H1 (cell line): Measurements from ENCODE around the gene SEL1L3. TPM values are rescaled to one million over a fixed set of nuclear protein-coding genes. Genes with fewer than 3 reads are reported as not detected.

ENCODE experiments used
- CTCF ChIA-PET: fragments of 300-600 bp; sonication (Branson Sonifier 250); formaldehyde crosslinking; loops from one replicate; lab custom pipeline; 2021; ENCODE audit not compliant: partially characterized antibody; lab: Charles Lee
- POLR2A ChIA-PET: fragments of 300-600 bp; sonication (Branson Sonifier 250); formaldehyde crosslinking; loops from one replicate; lab custom pipeline; 2021; ENCODE audit warnings: inconsistent platforms; ENCODE audit not compliant: partially characterized antibody; lab: Charles Lee
- DNase-seq, 2 experiments: peaks; one replicate each; pipeline versions ENCODE4 v3.0.0 to v3.0.0-alpha.2; 2010 to 2022; ENCODE audit warnings: low spot score in 2 of 2, low read depth in 1 of 2, mixed read lengths in 1 of 2
- FAIRE-seq: peaks from 2 replicates; lab custom pipeline; 2011; peaks lifted over from hg19 to GRCh38; lab: Jason Lieb, UNC
- H2AFZ ChIP-seq: 2 replicates; pipeline ENCODE4 v1.8.1; 2012; ENCODE audit warnings: low read length, inconsistent platforms
- H2AK5ac ChIP-seq: 2 replicates; pipeline ENCODE4 v1.6.1; 2013; ENCODE audit warnings: low read depth, low read length
- H2BK120ac ChIP-seq: replicated peaks from 2 replicates; pipeline ENCODE3; 2013; ENCODE audit warnings: low read depth, low read length, inconsistent platforms
- H2BK12ac ChIP-seq: 2 replicates; pipeline ENCODE4 v1.6.1; 2013; ENCODE audit warnings: low read depth, low read length
- H2BK15ac ChIP-seq: 2 replicates; pipeline ENCODE4 v1.6.1; 2013; ENCODE audit warnings: low read length
- H2BK20ac ChIP-seq: 2 replicates; pipeline ENCODE4 v1.6.1; 2013; ENCODE audit warnings: low read length
- H2BK5ac ChIP-seq: 2 replicates; pipeline ENCODE4 v1.6.1; 2013; ENCODE audit warnings: low read depth, low read length
- H3K14ac ChIP-seq: 2 replicates; pipeline ENCODE4 v1.6.1; 2013; ENCODE audit warnings: inconsistent platforms; ENCODE audit not compliant: insufficient read length
- H3K18ac ChIP-seq: 2 replicates; pipeline ENCODE4 v1.6.1; 2013; ENCODE audit warnings: low read length; ENCODE audit errors: extremely low read depth
- H3K23ac ChIP-seq: 2 replicates; pipeline ENCODE4 v1.6.1; 2013; ENCODE audit warnings: inconsistent platforms; ENCODE audit not compliant: insufficient read length
- H3K23me2 ChIP-seq: 2 replicates; pipeline ENCODE4 v1.6.1; 2013; ENCODE audit warnings: low read depth, low read length
- H3K27ac ChIP-seq: 2 replicates; pipeline ENCODE4 v1.6.1; 2011; ENCODE audit warnings: low read depth, low read length, inconsistent platforms
- H3K27me3 ChIP-seq, 4 experiments: replicated peaks in 1 of 4; 1 replicate in 1 of 4; 2 replicates in 3 of 4; pipeline versions ENCODE4 v1.6.1 to v1.8.1; 2011 to 2013; ENCODE audit warnings: low read length in 3 of 4, mild to moderate bottlenecking in 3 of 4, inconsistent platforms in 2 of 4, mixed read lengths in 2 of 4, moderate library complexity in 1 of 4; ENCODE audit not compliant: control insufficient read depth in 3 of 4, insufficient read depth in 3 of 4; ENCODE audit errors: extremely low read depth in 1 of 4
- H3K36me3 ChIP-seq, 4 experiments: 2 replicates each; pipeline versions ENCODE4 v1.6.1 to v1.8.1; 2011 to 2013; ENCODE audit warnings: mild to moderate bottlenecking in 4 of 4, low read length in 3 of 4, moderate library complexity in 2 of 4, control low read depth in 1 of 4, inconsistent platforms in 1 of 4; ENCODE audit not compliant: insufficient read depth in 4 of 4, control insufficient read depth in 2 of 4
- H3K4ac ChIP-seq: replicated peaks from 2 replicates; pipeline ENCODE3; 2013; ENCODE audit warnings: low read length, low read depth, mixed read lengths, inconsistent platforms; ENCODE audit not compliant: insufficient read length
- H3K4me1 ChIP-seq, 4 experiments: replicated peaks in 1 of 4; 1 replicate in 1 of 4; 2 replicates in 3 of 4; pipeline versions ENCODE4 v1.6.1 to v1.8.1; 2011 to 2013; ENCODE audit warnings: low read length in 3 of 4, inconsistent platforms in 2 of 4, mixed read lengths in 1 of 4; ENCODE audit not compliant: insufficient read depth in 4 of 4, control insufficient read depth in 3 of 4
- H3K4me2 ChIP-seq, 2 experiments: 2 replicates each; pipeline versions ENCODE4 v1.6.1 to v1.8.1; 2011 to 2013; ENCODE audit warnings: low read depth in 2 of 2, low read length in 2 of 2, control low read depth in 1 of 2, inconsistent platforms in 1 of 2, mild to moderate bottlenecking in 1 of 2; ENCODE audit not compliant: insufficient read depth in 1 of 2
- H3K4me3 ChIP-seq, 4 experiments: fragments of 200-600, 300-600 bp in 1 of 4; sonication (generic), shearing (Covaris generic), sonication (Bioruptor Twin) in 1 of 4; 2 replicates each; pipeline versions ENCODE4 v1.5.1 to v1.8.1; 2011 to 2016; ENCODE audit warnings: low read length in 4 of 4, low read depth in 3 of 4, control low read depth in 2 of 4, inconsistent platforms in 2 of 4, mild to moderate bottlenecking in 2 of 4, mixed read lengths in 1 of 4, moderate library complexity in 1 of 4; ENCODE audit not compliant: insufficient read depth in 2 of 4; ENCODE audit errors: extremely low read depth in 1 of 4
- H3K56ac ChIP-seq: replicated peaks from 2 replicates; pipeline ENCODE3; 2013; ENCODE audit warnings: low read depth, mild to moderate bottlenecking, mixed read lengths, low read length, inconsistent platforms; ENCODE audit not compliant: insufficient read length
- H3K79me1 ChIP-seq: 2 replicates; pipeline ENCODE4 v1.6.1; 2013; ENCODE audit warnings: low read depth, low read length, control low read depth
- H3K79me2 ChIP-seq, 2 experiments: 2 replicates each; pipeline versions ENCODE4 v1.6.1 to v1.8.1; 2012 to 2013; ENCODE audit warnings: low read length in 2 of 2, mild to moderate bottlenecking in 2 of 2, inconsistent platforms in 1 of 2; ENCODE audit not compliant: insufficient read depth in 2 of 2, control insufficient read depth in 1 of 2
- H3K9ac ChIP-seq, 4 experiments: replicated peaks in 1 of 4; 1 replicate in 1 of 4; 2 replicates in 3 of 4; pipeline versions ENCODE4 v1.6.1 to v1.8.1; 2011 to 2013; ENCODE audit warnings: low read depth in 3 of 4, low read length in 3 of 4, control low read depth in 2 of 4, mild to moderate bottlenecking in 2 of 4, moderate library complexity in 2 of 4, inconsistent platforms in 1 of 4; ENCODE audit errors: extremely low read depth in 1 of 4
- H3K9me3 ChIP-seq, 2 experiments: 2 replicates each; pipeline versions ENCODE4 v1.6.1 to v1.8.1; 2012 to 2013; ENCODE audit warnings: mild to moderate bottlenecking in 2 of 2, moderate library complexity in 2 of 2, control low read depth in 1 of 2, inconsistent platforms in 1 of 2, low read depth in 1 of 2, low read length in 1 of 2, mixed read lengths in 1 of 2; ENCODE audit not compliant: insufficient read depth in 2 of 2
- H4K20me1 ChIP-seq, 2 experiments: replicated peaks in 1 of 2; 2 replicates each; pipeline versions ENCODE3 to v1.8.1; 2011 to 2013; ENCODE audit warnings: inconsistent platforms in 2 of 2, low read length in 2 of 2, mild to moderate bottlenecking in 1 of 2; ENCODE audit not compliant: insufficient read depth in 2 of 2, control insufficient read depth in 1 of 2
- H4K5ac ChIP-seq: 2 replicates; pipeline ENCODE4 v1.6.1; 2013; ENCODE audit warnings: low read length, low read depth, mixed read lengths, inconsistent platforms; ENCODE audit not compliant: insufficient read length
- H4K8ac ChIP-seq: 2 replicates; pipeline ENCODE4 v1.8.0; 2013; ENCODE audit warnings: mild to moderate bottlenecking, moderate library complexity, low read length, inconsistent platforms; ENCODE audit not compliant: insufficient read depth; ENCODE audit errors: extremely low read depth
- H4K91ac ChIP-seq: replicated peaks from 2 replicates; pipeline ENCODE3; 2013; ENCODE audit warnings: low read length, mixed read lengths, inconsistent platforms; ENCODE audit not compliant: insufficient read length
- CHD1 ChIP-seq: IDR thresholded peaks from 2 replicates; pipeline ENCODE4 v1.6.1; 2012; ENCODE audit warnings: low read depth, low read length, improper control_type of control experiment
- E2F6 ChIP-seq: IDR thresholded peaks from 2 replicates; pipeline ENCODE4 v1.6.1; 2012; ENCODE audit warnings: inconsistent platforms
- EZH2 ChIP-seq: fragments of 200-600 bp; sonication (generic); IDR thresholded peaks from 2 replicates; pipeline ENCODE4 v1.7.1; 2012; ENCODE audit warnings: low read depth, mild to moderate bottlenecking, moderate library complexity, low read length, inconsistent platforms; ENCODE audit not compliant: severe bottlenecking
- HDAC6 ChIP-seq: IDR thresholded peaks from one replicate; pipeline ENCODE4 v1.7.1; 2012; ENCODE audit warnings: low read depth, mild to moderate bottlenecking, inconsistent platforms, low read length, moderate library complexity
- NANOG ChIP-seq: IDR thresholded peaks from 2 replicates; pipeline ENCODE4 v1.6.1; 2011; ENCODE audit warnings: low read length, low read depth, mild to moderate bottlenecking, inconsistent platforms; ENCODE audit not compliant: insufficient read depth, poor library complexity, severe bottlenecking
- NRF1 ChIP-seq: IDR thresholded peaks from 2 replicates; pipeline ENCODE4 v1.6.1; 2011; ENCODE audit warnings: mild to moderate bottlenecking, low read depth, low read length, improper control_type of control experiment
- PHF8 ChIP-seq: fragments of 200-600 bp; sonication (generic); conservative IDR thresholded peaks from 2 replicates; pipeline ENCODE4 v1.7.1; 2012; ENCODE audit warnings: low read depth, mild to moderate bottlenecking, inconsistent platforms, low read length, moderate library complexity
- POU5F1 ChIP-seq: IDR thresholded peaks from 2 replicates; pipeline ENCODE4 v1.6.1; 2011; ENCODE audit warnings: low read depth, mild to moderate bottlenecking, low read length, moderate library complexity
- RBBP5 ChIP-seq: IDR thresholded peaks from 2 replicates; pipeline ENCODE4 v1.7.1; 2012; ENCODE audit warnings: low read depth, mild to moderate bottlenecking, inconsistent platforms, low read length, moderate library complexity, borderline replicate concordance
- SUZ12 ChIP-seq: fragments of 200-600 bp; sonication (generic); IDR thresholded peaks from 2 replicates; pipeline ENCODE4 v1.6.1; 2012; ENCODE audit warnings: mild to moderate bottlenecking, inconsistent platforms, low read length, moderate library complexity, mixed read lengths
- YY1 ChIP-seq: IDR thresholded peaks from 2 replicates; pipeline ENCODE4 v1.6.1; 2011; ENCODE audit warnings: low read depth, mild to moderate bottlenecking, low read length
- WGBS, 2 experiments: shearing (Covaris generic) in 1 of 2; methylation state at CpG; one replicate each; pipeline versions ENCODE4 v1.1.6 to v1.1.7; 2013 to 2015; ENCODE audit warnings: low lambda C conversion rate in 2 of 2, mixed read lengths in 2 of 2, inconsistent platforms in 1 of 2, low coverage in 1 of 2, missing lambda C conversion rate in 1 of 2; ENCODE audit not compliant: insufficient replicate concordance in 2 of 2, insufficient coverage in 1 of 2, insufficient read length in 1 of 2; ENCODE audit errors: extremely low coverage in 1 of 2, missing lambda C conversion rate in 1 of 2; 5-methylcytosine and 5-hydroxymethylcytosine counted together
- polyA plus RNA-seq, 7 experiments: library from polyadenylated mRNA; depleted of rRNA in 3 of 7; stranded (reverse) in 5 of 7; unstranded in 2 of 7; fragments of >200 nt in 5 of 7; fragments of 200-250 nt in 2 of 7; gene quantifications; 1 replicate in 5 of 7; 2 replicates in 1 of 7; 4 replicates in 1 of 7; pipeline versions ENCODE4 v1.2.1 to v1.2.3, GENCODE V29; 2011 to 2013; ENCODE audit warnings: missing spikeins in 2 of 7, mixed read lengths in 2 of 7
- total RNA-seq: library from RNA; stranded (reverse); fragmentation: NEBNext Ultra II Directional; extraction: Animal tissue kit (Norgen Biotek cat#: 25700); gene quantifications from 2 replicates; pipeline ENCODE4 v1.2.1, GENCODE V29; 2021
- TF ChIP-seq, protein P1 (sequence below): IDR thresholded peaks from 2 replicates; pipeline ENCODE4 v1.6.1; 2012; ENCODE audit warnings: low read length, inconsistent platforms

Gene SEL1L3
- total and polyA plus RNA-seq, 2 of the 8 experiments (the other 6 are each of a cell fraction or from before 2014, with no cell fraction given), result 18.2 to 54.0 TPM

GRCh38 chr4:25725870-25726269 lies 136.9 kb downstream of the SEL1L3 start:
- H4K91ac ChIP-seq, result no peak overlapping the region
- H3K23ac ChIP-seq, result no peak overlapping the region
- DNase-seq, result no peak
- H2BK120ac ChIP-seq, result no peak overlapping the region
- H4K8ac ChIP-seq, result no peak overlapping the region
- no peak overlapping the region for H3K4ac ChIP-seq
- H3K14ac ChIP-seq, result no peak overlapping the region
- no peaks in the 10 kb centered on the region for H3K4me1 ChIP-seq
- ChIA-PET CTCF (interaction anchor here (0.6 kb wide), 1 partner anchor 12 kb away, joined by 3 read pairs; no protein-coding TSS in a partner anchor), POLR2A (interaction anchor here (0.6 kb wide), 1 partner anchor 256 kb away, joined by 3 read pairs; no protein-coding TSS in a partner anchor)
- no peaks in the 10 kb centered on the region for H4K20me1 ChIP-seq
- no peak overlapping the region for H2BK12ac ChIP-seq
- H4K5ac ChIP-seq, result no peak overlapping the region
- no peak overlapping the region for H2BK5ac ChIP-seq
- H3K27me3 ChIP-seq, result no peaks in the 10 kb centered on the region
- no peak overlapping the region for H3K56ac ChIP-seq
- H3K79me1 ChIP-seq, result no peaks in the 10 kb centered on the region
- WGBS, 2 experiments, result 83% methylated on average over 7 of the region's 7 CpGs; no CpG with 5 or more reads in 1 of the 2 experiments
- H3K23me2 ChIP-seq, result no peaks in the 10 kb centered on the region
- no peak overlapping the region for H3K27ac ChIP-seq
- FAIRE-seq, result no peak
- no peak overlapping the region for H2AK5ac ChIP-seq
- no peak overlapping the region for H2AFZ ChIP-seq
- H3K9me3 ChIP-seq, result no peaks in the 10 kb centered on the region
- no peak overlapping the region for H3K4me3 ChIP-seq
- H3K79me2 ChIP-seq, result no peaks in the 10 kb centered on the region
- no peaks in the 10 kb centered on the region for H3K36me3 ChIP-seq
- H2BK20ac ChIP-seq, result no peak overlapping the region
- no peak overlapping the region for H3K18ac ChIP-seq
- H3K9ac ChIP-seq, result no peak overlapping the region
- H2BK15ac ChIP-seq, result no peak overlapping the region
- H3K4me2 ChIP-seq, result no peak overlapping the region
- TF ChIP-seq NANOG (no peak), EZH2 (no peak), HDAC6 (no peak), PHF8 (no peak), E2F6 (no peak), SUZ12 (no peak), CHD1 (no peak), YY1 (no peak), NRF1 (no peak), POU5F1 (no peak), RBBP5 (no peak)
- TF ChIP-seq, protein P1, sequence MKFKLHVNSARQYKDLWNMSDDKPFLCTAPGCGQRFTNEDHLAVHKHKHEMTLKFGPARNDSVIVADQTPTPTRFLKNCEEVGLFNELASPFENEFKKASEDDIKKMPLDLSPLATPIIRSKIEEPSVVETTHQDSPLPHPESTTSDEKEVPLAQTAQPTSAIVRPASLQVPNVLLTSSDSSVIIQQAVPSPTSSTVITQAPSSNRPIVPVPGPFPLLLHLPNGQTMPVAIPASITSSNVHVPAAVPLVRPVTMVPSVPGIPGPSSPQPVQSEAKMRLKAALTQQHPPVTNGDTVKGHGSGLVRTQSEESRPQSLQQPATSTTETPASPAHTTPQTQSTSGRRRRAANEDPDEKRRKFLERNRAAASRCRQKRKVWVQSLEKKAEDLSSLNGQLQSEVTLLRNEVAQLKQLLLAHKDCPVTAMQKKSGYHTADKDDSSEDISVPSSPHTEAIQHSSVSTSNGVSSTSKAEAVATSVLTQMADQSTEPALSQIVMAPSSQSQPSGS, result no peak
